ENCODE results near the gene GRAMD4.

GRCh38 chr22:46675479-46675878 is 55.3 kb downstream of the GRAMD4 start:
- TF ChIP-seq CTCF (IDR thresholded peaks at IDR 0.05) (no peak), EP300 (IDR thresholded peaks at IDR 0.05; ENCODE audit: low read depth) (no peak), POLR2AphosphoS5 (IDR thresholded peaks at IDR 0.05) (no peak)

Measured in transverse colon (tissue), 4 donors.